Kidney epithelial cell (primary cell): ENCODE results near the gene EML3. TPM values are rescaled to one million over a fixed set of nuclear protein-coding genes. Genes with fewer than 3 reads are reported as not detected.

ENCODE experiments used
- DNase-seq: peaks from one replicate; pipeline ENCODE4 v3.0.0-alpha.2; 2010; ENCODE audit warnings: low read depth
- H3K27me3 ChIP-seq: 2 replicates; pipeline ENCODE4 v1.6.0; 2011; ENCODE audit warnings: low read length; ENCODE audit not compliant: control insufficient read depth, insufficient read depth
- H3K36me3 ChIP-seq: 2 replicates; pipeline ENCODE4 v1.5.1; 2011; ENCODE audit warnings: low read length; ENCODE audit not compliant: control insufficient read depth, insufficient read depth
- H3K4me3 ChIP-seq: 2 replicates; pipeline ENCODE4 v1.5.1; 2011; ENCODE audit warnings: low read depth, mild to moderate bottlenecking, control low read depth, low read length
- total RNA-seq: library from RNA; depleted of rRNA; stranded (reverse); fragments of >200 nt; gene quantifications from 2 replicates; pipeline ENCODE4 v1.2.3, GENCODE V29; 2015
- TF ChIP-seq, protein P1 (sequence below): IDR thresholded peaks from 2 replicates; pipeline ENCODE4 v1.5.1; 2011; ENCODE audit warnings: mild to moderate bottlenecking, moderate library complexity, low read length, control low read depth, inconsistent platforms; ENCODE audit not compliant: insufficient read depth, poor library complexity, severe bottlenecking

Gene EML3
- total RNA-seq, 1 donor from 2014 or later = 21.1 TPM

DNA sequence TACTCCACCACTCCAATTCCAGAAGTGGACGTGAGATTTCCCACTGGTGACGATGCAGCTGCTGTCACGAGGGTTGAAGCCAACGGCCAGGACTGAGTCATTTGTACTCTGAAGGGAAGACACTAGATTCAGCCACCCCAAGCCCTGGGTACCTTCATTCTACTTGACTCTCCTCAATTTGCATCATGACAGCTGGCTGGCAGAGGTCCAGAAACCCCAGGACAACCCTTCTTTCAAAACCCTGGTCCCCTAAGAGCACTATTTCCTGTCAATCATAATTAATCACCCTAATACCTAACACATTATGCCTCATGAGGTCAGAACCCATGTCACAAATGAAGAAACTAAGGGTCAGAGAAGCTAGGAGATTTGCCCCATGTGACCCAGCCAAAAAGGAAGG lies 4.9 kb downstream of the EML3 start:
- H3K27me3 ChIP-seq = no peaks in the 10 kb centered on the region
- H3K4me3 ChIP-seq = no peak overlapping the region

GRCh38 chr11:62605902-62606301 lies 6.7 kb downstream of the EML3 start:
- TF ChIP-seq, protein P1, sequence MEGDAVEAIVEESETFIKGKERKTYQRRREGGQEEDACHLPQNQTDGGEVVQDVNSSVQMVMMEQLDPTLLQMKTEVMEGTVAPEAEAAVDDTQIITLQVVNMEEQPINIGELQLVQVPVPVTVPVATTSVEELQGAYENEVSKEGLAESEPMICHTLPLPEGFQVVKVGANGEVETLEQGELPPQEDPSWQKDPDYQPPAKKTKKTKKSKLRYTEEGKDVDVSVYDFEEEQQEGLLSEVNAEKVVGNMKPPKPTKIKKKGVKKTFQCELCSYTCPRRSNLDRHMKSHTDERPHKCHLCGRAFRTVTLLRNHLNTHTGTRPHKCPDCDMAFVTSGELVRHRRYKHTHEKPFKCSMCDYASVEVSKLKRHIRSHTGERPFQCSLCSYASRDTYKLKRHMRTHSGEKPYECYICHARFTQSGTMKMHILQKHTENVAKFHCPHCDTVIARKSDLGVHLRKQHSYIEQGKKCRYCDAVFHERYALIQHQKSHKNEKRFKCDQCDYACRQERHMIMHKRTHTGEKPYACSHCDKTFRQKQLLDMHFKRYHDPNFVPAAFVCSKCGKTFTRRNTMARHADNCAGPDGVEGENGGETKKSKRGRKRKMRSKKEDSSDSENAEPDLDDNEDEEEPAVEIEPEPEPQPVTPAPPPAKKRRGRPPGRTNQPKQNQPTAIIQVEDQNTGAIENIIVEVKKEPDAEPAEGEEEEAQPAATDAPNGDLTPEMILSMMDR = no peak
- DNase-seq = no peak

More for the DNA sequence above, 4.9 kb downstream of the EML3 start:
- no peak for DNase-seq
- TF ChIP-seq, protein P1 = no peak
- H3K36me3 ChIP-seq = no peaks in the 10 kb centered on the region

GRCh38 chr11:62605467-62605866 lies 7.1 kb downstream of the EML3 start:
- TF ChIP-seq, protein P1 = no peak
- H3K4me3 ChIP-seq = no peak overlapping the region
- H3K36me3 ChIP-seq = no peaks in the 10 kb centered on the region
- H3K27me3 ChIP-seq = no peaks in the 10 kb centered on the region
- DNase-seq = no peak

More at GRCh38 chr11:62605902-62606301, 6.7 kb downstream of the EML3 start:
- Histone ChIP-seq H3K36me3 (no peaks in the 10 kb centered on the region), H3K27me3 (no peaks in the 10 kb centered on the region), H3K4me3 (no peak overlapping the region)

- Histone ChIP-seq H3K36me3 (no peaks in the 10 kb centered on the region), H3K4me3 (no peak overlapping the region), H3K27me3 (no peaks in the 10 kb centered on the region)
- no peak for DNase-seq
- TF ChIP-seq, protein P1 = no peak
Measured at GRCh38 chr11:62604460-62605120, 8.0 kb downstream of the EML3 start.

DNA sequence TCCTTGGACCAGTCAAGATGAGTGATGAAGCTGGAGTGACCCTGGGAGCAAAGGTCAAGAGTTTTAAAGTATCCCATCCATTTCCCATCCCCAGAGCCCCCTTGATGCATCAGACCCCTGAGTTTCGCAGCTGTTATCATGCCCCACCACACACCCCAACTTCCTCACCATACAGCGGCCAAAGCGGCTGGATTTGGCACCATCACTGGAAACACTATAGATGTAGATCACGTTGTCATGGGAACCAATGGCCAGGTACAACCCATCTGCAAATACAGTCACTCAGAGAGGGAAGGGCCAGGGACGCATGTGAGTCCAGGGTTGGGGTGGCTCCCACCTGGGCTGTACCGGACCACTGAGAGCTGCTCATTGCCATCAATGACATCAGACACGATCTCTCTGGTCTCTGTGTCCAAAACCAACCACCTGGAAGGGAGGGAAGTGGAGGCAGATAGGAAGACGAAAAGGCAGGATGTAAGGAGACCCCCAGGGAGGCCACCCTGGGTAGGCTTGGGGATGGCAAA lies 8.7 kb downstream of the EML3 start:
- TF ChIP-seq, protein P1 = no peak
- DNase-seq = no peak
- no peaks in the 10 kb centered on the region for H3K36me3 ChIP-seq
- H3K4me3 ChIP-seq = no peak overlapping the region
- no peaks in the 10 kb centered on the region for H3K27me3 ChIP-seq

DNA sequence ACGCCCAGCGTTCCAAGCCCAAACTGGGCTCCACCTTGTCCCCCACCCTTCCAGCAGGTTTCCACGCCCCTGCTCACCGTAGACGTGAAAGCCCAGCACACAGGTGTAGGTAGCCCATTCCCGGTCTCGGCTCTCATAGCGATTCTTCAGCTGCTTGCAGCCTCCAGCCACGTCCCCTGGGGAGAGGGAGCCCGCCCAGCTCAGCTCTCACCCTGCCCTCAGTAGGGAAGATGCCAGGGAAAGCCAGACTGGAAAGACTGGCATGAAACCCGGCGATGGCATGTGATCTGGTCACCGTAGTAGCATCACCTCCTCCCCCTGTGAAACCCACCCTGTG lies 9.5 kb downstream of the EML3 start:
- H3K4me3 ChIP-seq = no peak overlapping the region
- H3K27me3 ChIP-seq = no peaks in the 10 kb centered on the region
- no peaks in the 10 kb centered on the region for H3K36me3 ChIP-seq
- no peak for DNase-seq
- TF ChIP-seq, protein P1 = no peak
